HG03175 (cell line): ENCODE measurements around the gene PNMA8A.

Source experiments
- ATAC-seq: cut with Tn5 transposase; IDR thresholded peaks from one replicate; pipeline ENCODE4 v1.9.1; 2021; ENCODE audit warnings: mild to moderate bottlenecking, moderate library complexity; ENCODE audit not compliant: unreplicated experiment

The PNMA8A gene

DNA sequence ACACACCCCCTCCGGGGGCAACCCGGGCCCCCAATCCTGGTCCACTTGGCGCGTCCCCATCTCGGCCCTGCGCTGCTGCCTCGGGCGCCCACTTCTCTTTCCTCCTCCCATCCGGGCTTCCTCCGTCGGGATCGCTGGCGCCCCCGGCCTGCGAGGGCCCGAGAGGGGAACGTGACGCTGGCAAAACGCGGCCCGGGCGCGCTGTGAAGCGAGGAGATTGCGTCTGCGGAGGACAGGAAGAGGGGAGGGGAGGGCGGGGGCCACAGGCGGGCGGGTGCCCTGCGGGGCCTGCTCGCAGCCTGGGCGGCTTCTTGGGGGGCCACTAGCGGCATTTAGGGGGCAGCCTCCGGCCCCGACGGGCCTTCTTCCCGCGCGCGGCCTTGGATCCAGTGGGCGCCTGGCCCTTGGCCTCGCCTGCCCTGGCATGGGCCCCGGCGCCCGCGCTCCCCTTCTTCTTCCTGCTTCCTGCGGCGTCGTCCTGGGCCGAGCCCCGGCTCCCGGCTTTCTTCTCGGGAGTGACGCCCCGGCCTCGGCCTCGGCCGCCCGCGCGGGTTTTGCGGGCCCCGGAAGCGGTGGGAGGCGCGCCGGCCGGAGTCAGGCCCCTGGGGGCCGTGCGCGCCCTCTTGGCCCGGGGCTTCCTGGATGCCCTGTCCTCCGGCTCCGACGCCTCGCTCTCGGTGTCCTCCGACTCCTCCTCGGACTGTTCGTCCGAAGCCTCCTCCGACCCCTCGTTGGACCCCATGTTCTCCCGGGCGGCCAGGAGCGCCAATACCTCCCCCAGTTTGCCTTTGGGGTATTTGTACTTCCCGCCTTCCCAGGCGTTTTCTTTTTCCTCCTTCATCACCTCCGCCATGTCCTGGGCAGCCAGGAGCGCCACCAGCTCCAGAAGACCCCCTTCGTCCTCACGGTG lies 22.1 kb upstream of the PNMA8A start:
- no peak for ATAC-seq

- ATAC-seq, result no peak
Measured at GRCh38 chr19:46492841-46493235, 21.5 kb upstream of the PNMA8A start.

GRCh38 chr19:46491975-46492682 lies 20.8 kb upstream of the PNMA8A start:
- no peak for ATAC-seq

DNA sequence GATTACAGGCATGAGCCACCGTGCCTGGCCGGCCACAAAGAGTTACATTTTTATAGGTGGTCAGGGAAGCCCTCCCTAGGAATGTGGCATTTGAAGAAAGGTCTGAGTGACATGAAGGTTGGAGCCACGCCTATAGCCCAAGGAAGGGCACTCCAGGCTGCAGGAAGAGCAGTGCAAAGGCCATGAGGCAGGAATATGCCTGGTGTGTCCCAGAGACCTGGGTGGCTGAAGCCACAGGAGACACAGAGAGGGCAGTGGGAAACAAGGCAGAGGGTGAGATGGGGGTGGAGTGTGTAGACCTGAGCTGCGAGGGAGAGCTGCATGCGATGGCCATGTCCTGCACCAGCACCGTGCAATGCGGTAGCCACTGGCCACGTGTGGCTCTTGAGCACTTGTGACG lies 19.4 kb upstream of the PNMA8A start:
- ATAC-seq, result no peak

DNA sequence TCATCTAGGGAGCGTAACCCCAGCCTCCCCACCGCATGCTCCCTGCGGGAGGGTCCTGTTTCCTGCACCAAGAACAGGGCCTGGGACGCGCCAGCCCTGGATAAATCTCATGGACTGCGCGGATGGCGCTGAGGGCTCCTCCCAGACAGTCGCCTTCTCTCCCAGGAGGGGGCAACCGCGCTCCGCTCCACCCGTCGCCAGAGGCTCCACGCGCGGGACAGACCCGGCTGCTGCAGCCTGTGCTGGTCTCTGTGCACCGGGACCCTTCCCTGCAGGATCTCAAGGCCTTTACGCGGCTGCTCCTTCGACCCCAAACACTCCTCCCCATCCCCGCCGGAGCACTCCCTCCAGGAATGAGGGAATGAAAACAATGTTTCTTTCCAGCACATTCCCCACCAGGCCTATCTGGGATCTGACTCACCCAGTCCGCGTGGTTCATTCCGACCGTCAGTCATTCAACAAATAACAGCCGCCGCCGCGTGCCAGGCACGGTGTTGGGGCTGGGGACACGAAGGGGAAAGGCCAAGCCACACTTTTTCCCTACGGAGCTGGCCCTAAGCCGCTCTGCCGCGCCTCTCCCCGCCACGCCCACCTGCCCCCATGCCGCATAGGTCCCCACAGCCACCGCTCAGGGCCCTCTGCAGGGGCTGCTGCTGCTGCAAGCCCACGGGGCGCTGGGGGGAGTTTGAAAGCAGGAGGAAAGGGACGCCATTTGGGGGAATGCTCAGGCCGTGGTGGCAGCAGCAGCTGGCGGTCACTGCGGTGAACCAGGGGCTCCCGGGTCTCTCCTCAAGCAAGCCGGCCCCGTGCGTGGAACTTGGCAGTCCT lies 18.3 kb upstream of the PNMA8A start:
- ATAC-seq, result no peak

DNA sequence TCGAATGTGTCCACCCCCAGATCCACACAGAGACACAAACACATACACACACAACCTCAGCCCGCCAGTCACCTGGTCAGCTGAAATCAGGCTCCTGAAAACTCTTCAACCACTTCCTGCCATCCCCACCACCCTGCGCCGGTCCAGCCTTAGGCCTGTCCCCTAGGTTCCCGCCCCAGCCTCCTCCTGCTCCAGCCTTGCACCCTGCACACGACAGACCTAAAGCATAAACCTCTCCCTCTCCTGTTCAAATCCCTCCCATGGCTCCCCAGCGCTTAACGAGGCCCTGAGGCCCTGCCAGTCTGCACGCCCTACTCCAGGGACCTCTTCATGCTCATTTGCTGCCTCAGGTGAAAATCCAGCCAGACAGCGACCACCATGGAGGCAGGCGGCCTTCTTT lies 17.2 kb upstream of the PNMA8A start:
- ATAC-seq, result no peak

GRCh38 chr19:46487802-46488445 lies 16.6 kb upstream of the PNMA8A start:
- ATAC-seq, result no peak

- ATAC-seq, result no peak
Measured at GRCh38 chr19:46487178-46487801, 15.9 kb upstream of the PNMA8A start.

GRCh38 chr19:46486358-46486757 lies 15.0 kb upstream of the PNMA8A start:
- ATAC-seq, result no peak

- no peak for ATAC-seq
Measured at GRCh38 chr19:46484656-46485055, 13.3 kb upstream of the PNMA8A start.

- no peak for ATAC-seq
Measured at GRCh38 chr19:46482631-46483030, 11.3 kb upstream of the PNMA8A start.

- ATAC-seq, result no peak
Measured at GRCh38 chr19:46481947-46482346, 10.6 kb upstream of the PNMA8A start.

DNA sequence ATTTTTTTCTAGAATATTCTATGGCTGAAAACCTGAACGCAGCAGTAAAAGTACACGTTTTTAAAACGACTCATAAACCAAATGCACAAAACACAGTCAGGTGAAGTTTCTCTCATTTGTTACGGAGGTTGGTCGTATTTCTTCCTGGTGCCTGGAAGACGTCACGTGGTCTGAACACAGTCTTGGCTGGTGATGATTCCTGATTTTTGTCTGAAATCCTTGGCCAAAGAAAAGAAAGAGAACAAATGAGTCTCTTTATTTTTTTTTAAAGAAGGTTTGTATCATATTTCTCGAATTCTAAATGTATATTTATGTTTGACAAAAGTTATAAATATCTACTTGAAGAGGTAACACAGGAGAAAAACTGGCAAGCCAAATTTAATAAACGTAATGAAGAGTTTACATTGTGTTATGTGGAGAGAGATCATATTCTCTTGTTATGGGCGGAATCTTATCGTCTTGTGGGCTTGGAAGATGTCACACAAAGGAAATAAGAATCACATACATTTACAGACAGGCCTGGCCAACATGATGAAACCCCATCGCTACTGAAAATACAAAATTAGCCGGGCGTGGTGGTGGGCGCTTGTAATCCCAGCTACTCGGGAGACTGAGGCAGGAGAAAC lies 10.0 kb upstream of the PNMA8A start:
- no peak for ATAC-seq

GRCh38 chr19:46480415-46480814 lies 9.1 kb upstream of the PNMA8A start:
- no peak for ATAC-seq

DNA sequence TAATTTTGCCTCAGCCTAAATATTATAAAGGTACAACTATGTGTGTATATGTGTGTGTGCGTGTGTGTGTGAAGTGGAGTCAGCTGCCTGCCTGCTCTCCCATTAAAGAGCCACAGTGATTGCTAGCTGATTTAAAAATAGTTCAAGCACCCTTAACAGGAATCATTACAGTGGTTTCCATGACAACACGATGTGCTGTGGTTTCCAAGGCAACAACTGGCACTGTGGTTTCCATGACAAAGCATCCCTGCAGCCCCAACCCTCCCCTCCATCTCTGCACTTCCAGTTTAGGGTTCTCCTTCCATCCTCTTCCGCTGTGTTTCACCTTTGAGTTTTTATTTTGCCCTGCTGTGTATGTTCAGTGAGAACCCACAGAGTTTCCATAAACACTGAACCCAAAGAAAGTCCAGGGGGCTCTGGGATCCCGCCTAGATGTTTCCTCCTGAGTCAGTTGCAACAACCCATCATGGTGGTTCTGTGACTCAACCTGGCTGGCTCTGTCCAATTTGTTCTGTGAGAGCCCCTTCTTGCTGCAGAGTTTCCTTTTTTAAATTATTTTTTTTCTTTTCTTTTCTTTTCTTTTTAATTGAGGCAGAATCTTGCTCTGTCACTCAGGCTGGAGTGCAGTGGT lies 7.1 kb upstream of the PNMA8A start:
- ATAC-seq, result no peak

- ATAC-seq, result no peak
Measured at GRCh38 chr19:46475986-46476385, 4.6 kb upstream of the PNMA8A start.

DNA sequence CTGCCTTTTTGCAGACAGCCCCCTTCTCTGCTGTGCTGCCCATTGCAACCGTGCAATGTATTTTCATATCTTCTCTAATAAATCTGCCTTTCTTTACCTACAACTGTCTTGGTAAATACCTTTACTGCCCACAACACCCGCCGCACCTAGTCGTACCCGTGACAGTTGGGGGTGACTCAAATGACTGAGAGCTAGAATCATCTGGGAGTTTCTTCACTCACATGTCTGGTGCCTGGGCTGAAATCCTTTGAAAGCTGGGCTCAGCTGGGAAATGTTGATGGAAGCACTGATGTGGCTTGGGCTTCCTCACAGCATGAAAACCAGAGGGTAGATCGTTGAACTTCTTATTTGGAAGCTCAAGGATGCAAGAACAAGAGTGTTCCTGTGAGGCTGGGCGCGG lies 2.8 kb upstream of the PNMA8A start:
- ATAC-seq, result no peak

DNA sequence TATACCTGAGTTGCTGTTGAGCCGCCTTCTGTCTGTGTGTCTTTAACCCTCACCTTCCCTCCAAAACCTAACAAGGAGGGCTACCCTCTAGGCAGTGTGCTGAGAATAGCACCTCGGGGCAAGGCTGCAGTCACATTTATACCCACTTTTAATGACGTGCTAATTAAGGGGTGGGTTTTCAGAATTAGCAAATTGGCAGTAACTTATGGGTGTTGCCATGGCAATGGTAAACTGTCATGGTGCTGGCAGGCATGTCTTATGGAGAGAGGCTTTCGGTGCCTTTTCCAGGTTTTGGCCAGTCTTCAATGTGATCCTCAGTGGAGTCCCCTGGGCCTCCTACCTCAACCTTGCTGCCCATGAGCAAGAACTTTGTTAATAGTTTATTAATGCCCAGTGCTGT lies 1.2 kb upstream of the PNMA8A start:
- no peak for ATAC-seq

DNA sequence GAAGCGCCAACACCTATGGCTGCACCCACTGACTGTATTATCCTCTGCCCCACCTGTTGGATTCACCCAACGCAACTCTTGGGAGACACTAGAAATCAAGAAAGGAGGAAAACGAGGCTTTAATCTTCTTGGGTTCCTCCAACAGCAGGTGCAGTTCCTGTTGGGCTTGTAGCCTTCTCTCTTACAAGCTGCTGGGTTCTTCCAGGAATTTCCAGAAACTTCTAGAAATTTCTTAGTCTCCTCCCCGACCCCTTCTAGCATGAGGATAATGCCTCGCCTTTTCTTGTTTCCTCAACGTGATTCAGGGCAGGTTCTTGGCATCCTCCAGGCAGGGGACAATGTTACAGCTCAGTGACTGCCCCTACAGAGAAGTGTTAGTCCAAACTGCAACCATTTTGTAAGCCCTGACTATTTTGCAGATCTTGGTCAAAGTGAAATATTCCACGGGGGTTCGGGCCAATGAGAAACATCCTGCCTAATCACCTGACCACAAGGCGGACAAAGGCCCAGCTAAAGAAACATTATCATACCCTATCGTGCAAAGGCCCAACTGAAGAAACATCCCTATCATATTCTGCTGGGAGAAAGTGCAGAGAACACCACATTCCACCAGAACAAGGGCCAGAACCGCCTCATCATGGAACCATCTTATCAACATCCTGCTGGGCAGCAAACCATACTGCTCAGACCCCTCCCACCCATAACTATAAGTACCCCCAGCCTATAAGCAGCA lies 614 bp upstream of the PNMA8A start:
- no peak for ATAC-seq
